Mesendoderm (in vitro differentiated cells): ENCODE data around the gene SLC22A4.

ENCODE experiments used
- DNase-seq: peaks from one replicate; pipeline ENCODE4 v3.0.0; 2013
- H2AK5ac ChIP-seq: 2 replicates; pipeline ENCODE4 v1.6.1; 2013; ENCODE audit warnings: low read length, inconsistent platforms
- H2BK120ac ChIP-seq: 2 replicates; pipeline ENCODE4 v1.6.1; 2013; ENCODE audit warnings: low read depth, mild to moderate bottlenecking, low read length, moderate library complexity, mixed read lengths
- H2BK15ac ChIP-seq: replicated peaks from 2 replicates; pipeline ENCODE4 v1.6.1; 2013; ENCODE audit warnings: low read depth, mild to moderate bottlenecking, moderate library complexity
- H2BK5ac ChIP-seq: 2 replicates; pipeline ENCODE4 v1.6.1; 2013; ENCODE audit warnings: low read length, inconsistent platforms
- H3K18ac ChIP-seq: 2 replicates; pipeline ENCODE4 v1.6.1; 2013; ENCODE audit warnings: mild to moderate bottlenecking, low read length, mixed read lengths
- H3K23ac ChIP-seq: one replicate; pipeline ENCODE4 v1.6.1; 2013; ENCODE audit warnings: low read length
- H3K27ac ChIP-seq: 2 replicates; pipeline ENCODE4 v1.5.1; 2013; ENCODE audit warnings: low read depth, mild to moderate bottlenecking, inconsistent platforms, low read length, moderate library complexity
- H3K27me3 ChIP-seq: 2 replicates; pipeline ENCODE4 v1.6.1; 2013; ENCODE audit warnings: low read length, control low read depth, mild to moderate bottlenecking, inconsistent platforms; ENCODE audit not compliant: insufficient read depth, poor library complexity
- H3K36me3 ChIP-seq: 2 replicates; pipeline ENCODE4 v1.6.1; 2013; ENCODE audit warnings: low read length, inconsistent platforms; ENCODE audit not compliant: control insufficient read depth, insufficient read depth
- H3K4ac ChIP-seq: one replicate; pipeline ENCODE4 v1.6.1; 2013; ENCODE audit warnings: low read depth, mild to moderate bottlenecking, low read length, moderate library complexity
- H3K4me1 ChIP-seq: 2 replicates; pipeline ENCODE4 v1.6.1; 2013; ENCODE audit warnings: low read depth, low read length, inconsistent platforms; ENCODE audit not compliant: control insufficient read depth
- H3K4me2 ChIP-seq: 2 replicates; pipeline ENCODE4 v1.6.1; 2013; ENCODE audit warnings: low read length
- H3K4me3 ChIP-seq: 2 replicates; pipeline ENCODE4 v1.5.1; 2013; ENCODE audit warnings: mild to moderate bottlenecking, low read length
- H3K56ac ChIP-seq: one replicate; pipeline ENCODE4 v1.6.1; 2013; ENCODE audit warnings: low read length
- H3K79me1 ChIP-seq: 2 replicates; pipeline ENCODE4 v1.6.1; 2013; ENCODE audit warnings: low read length, inconsistent platforms
- H3K79me2 ChIP-seq: 2 replicates; pipeline ENCODE4 v1.6.1; 2013; ENCODE audit warnings: mild to moderate bottlenecking, low read length; ENCODE audit not compliant: control insufficient read depth, insufficient read depth
- H3K9ac ChIP-seq: 2 replicates; pipeline ENCODE4 v1.6.1; 2013; ENCODE audit warnings: low read length, inconsistent platforms
- H4K5ac ChIP-seq: one replicate; pipeline ENCODE4 v1.6.1; 2013; ENCODE audit warnings: low read length
- H4K8ac ChIP-seq: one replicate; pipeline ENCODE4 v1.6.1; 2013; ENCODE audit warnings: low read depth, mild to moderate bottlenecking, control low read depth, low read length, moderate library complexity
- WGBS: extraction: QIAGEN DNeasy Blood & Tissue Kit; methylation state at CpG from one replicate; pipeline ENCODE4 v1.1.7; 2013; ENCODE audit warnings: low lambda C conversion rate, missing lambda C conversion rate; ENCODE audit not compliant: insufficient coverage; ENCODE audit errors: extremely low coverage; 5-methylcytosine and 5-hydroxymethylcytosine counted together

SLC22A4 gene

GRCh38 chr5:132380047-132380446, 85.9 kb downstream of the SLC22A4 start:
- no peak overlapping the region for H2BK5ac ChIP-seq
- H3K4ac ChIP-seq = no peak overlapping the region
- H4K5ac ChIP-seq = no peak overlapping the region
- H3K56ac ChIP-seq = no peak overlapping the region
- H3K27me3 ChIP-seq = no peaks in the 10 kb centered on the region
- H3K4me1 ChIP-seq = no peaks in the 10 kb centered on the region
- H3K23ac ChIP-seq = no peak overlapping the region
- no peak overlapping the region for H2BK120ac ChIP-seq
- no peak overlapping the region for H3K4me3 ChIP-seq
- no peak overlapping the region for H2BK15ac ChIP-seq
- H3K36me3 ChIP-seq = no peaks in the 10 kb centered on the region
- H3K79me1 ChIP-seq = no peaks in the 10 kb centered on the region
- H3K4me2 ChIP-seq = no peak overlapping the region
- H3K79me2 ChIP-seq = no peaks in the 10 kb centered on the region
- no peak overlapping the region for H3K9ac ChIP-seq
- H3K18ac ChIP-seq = no peak overlapping the region
- H2AK5ac ChIP-seq = no peak overlapping the region
- no peak overlapping the region for H4K8ac ChIP-seq
- WGBS = no CpG with 5 or more reads among the region's 6 CpGs
- no peak overlapping the region for H3K27ac ChIP-seq
- DNase-seq = no peak

DNA sequence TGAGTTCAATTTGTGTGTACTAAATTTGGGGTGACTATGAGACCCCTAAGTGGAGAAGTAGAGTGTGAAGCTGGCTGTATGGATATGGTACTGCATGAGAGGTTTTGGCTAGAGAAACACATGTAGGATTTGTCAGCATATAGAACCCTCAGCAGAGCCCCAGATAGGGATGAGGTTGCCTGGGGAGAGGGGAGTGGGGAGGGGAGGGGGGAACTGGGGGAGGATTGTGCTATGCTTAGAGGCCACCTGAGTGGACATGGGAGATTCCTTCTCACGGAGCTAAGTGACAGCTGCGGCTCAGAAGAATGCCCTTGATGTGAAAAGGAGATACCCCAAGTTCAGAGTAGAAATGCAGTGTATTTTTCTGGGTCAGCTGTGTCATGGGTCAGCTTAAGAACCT, 86.5 kb downstream of the SLC22A4 start:
- H3K79me1 ChIP-seq = no peaks in the 10 kb centered on the region
- no peak overlapping the region for H3K9ac ChIP-seq
- no peak overlapping the region for H2AK5ac ChIP-seq
- H3K79me2 ChIP-seq = no peaks in the 10 kb centered on the region
- H4K5ac ChIP-seq = no peak overlapping the region
- no peak overlapping the region for H3K56ac ChIP-seq
- no peak overlapping the region for H3K4me2 ChIP-seq
- H3K27ac ChIP-seq = no peak overlapping the region
- H3K4me3 ChIP-seq = no peak overlapping the region
- no peak overlapping the region for H2BK5ac ChIP-seq
- no peak overlapping the region for H4K8ac ChIP-seq
- no peak overlapping the region for H2BK15ac ChIP-seq
- DNase-seq = no peak
- H3K36me3 ChIP-seq = no peaks in the 10 kb centered on the region
- H3K4ac ChIP-seq = no peak overlapping the region
- no peak overlapping the region for H3K18ac ChIP-seq
- H3K27me3 ChIP-seq = no peaks in the 10 kb centered on the region
- H3K4me1 ChIP-seq = no peaks in the 10 kb centered on the region
- H2BK120ac ChIP-seq = no peak overlapping the region
- WGBS = no CpG with 5 or more reads among the region's 2 CpGs
- no peak overlapping the region for H3K23ac ChIP-seq

DNA sequence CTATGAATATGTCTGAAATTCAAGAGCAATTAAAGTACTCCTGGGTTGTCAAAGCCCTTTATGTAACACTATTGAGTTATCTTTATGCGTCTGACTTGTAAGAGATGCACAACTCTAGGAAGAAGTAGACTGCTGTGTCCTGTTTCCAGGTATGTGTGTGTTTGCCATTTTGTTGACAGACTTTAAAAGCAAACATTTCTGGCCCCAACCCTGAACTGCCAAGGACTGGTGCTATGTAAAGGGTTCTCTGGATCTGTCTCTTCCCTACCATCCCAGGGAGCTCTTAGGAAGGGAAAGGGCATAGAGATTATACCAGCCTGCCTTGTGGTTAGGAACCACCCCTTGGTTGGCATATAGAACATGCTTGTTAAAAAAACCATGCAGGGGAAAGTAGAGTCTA, 87.4 kb downstream of the SLC22A4 start:
- H3K79me1 ChIP-seq = no peaks in the 10 kb centered on the region
- H3K18ac ChIP-seq = no peak overlapping the region
- DNase-seq = no peak
- H3K27ac ChIP-seq = no peak overlapping the region
- no peaks in the 10 kb centered on the region for H3K36me3 ChIP-seq
- no peak overlapping the region for H3K23ac ChIP-seq
- no peak overlapping the region for H4K8ac ChIP-seq
- H2AK5ac ChIP-seq = no peak overlapping the region
- H3K56ac ChIP-seq = no peak overlapping the region
- no peak overlapping the region for H3K9ac ChIP-seq
- H3K79me2 ChIP-seq = no peaks in the 10 kb centered on the region
- H3K4me3 ChIP-seq = no peak overlapping the region
- no peak overlapping the region for H2BK5ac ChIP-seq
- H3K4me2 ChIP-seq = no peak overlapping the region
- H2BK15ac ChIP-seq = no peak overlapping the region
- WGBS = no CpG with 5 or more reads among the region's 1 CpG
- no peak overlapping the region for H3K4ac ChIP-seq
- H2BK120ac ChIP-seq = no peak overlapping the region
- H4K5ac ChIP-seq = no peak overlapping the region
- H3K4me1 ChIP-seq = no peaks in the 10 kb centered on the region
- no peaks in the 10 kb centered on the region for H3K27me3 ChIP-seq

GRCh38 chr5:132383261-132383660, 89.1 kb downstream of the SLC22A4 start:
- no peak for DNase-seq
- H2BK5ac ChIP-seq = no peak overlapping the region
- H4K8ac ChIP-seq = no peak overlapping the region
- H4K5ac ChIP-seq = no peak overlapping the region
- WGBS = no CpG with 5 or more reads among the region's 1 CpG
- H3K79me2 ChIP-seq = no peaks in the 10 kb centered on the region
- no peaks in the 10 kb centered on the region for H3K27me3 ChIP-seq
- no peak overlapping the region for H2BK15ac ChIP-seq
- H3K56ac ChIP-seq = no peak overlapping the region
- H3K18ac ChIP-seq = no peak overlapping the region
- H3K4ac ChIP-seq = no peak overlapping the region
- H3K23ac ChIP-seq = no peak overlapping the region
- no peaks in the 10 kb centered on the region for H3K36me3 ChIP-seq
- no peaks in the 10 kb centered on the region for H3K79me1 ChIP-seq
- no peak overlapping the region for H3K27ac ChIP-seq
- H3K4me1 ChIP-seq = no peaks in the 10 kb centered on the region
- no peak overlapping the region for H2AK5ac ChIP-seq
- H2BK120ac ChIP-seq = no peak overlapping the region
- H3K9ac ChIP-seq = no peak overlapping the region
- no peak overlapping the region for H3K4me3 ChIP-seq
- H3K4me2 ChIP-seq = no peak overlapping the region

DNA sequence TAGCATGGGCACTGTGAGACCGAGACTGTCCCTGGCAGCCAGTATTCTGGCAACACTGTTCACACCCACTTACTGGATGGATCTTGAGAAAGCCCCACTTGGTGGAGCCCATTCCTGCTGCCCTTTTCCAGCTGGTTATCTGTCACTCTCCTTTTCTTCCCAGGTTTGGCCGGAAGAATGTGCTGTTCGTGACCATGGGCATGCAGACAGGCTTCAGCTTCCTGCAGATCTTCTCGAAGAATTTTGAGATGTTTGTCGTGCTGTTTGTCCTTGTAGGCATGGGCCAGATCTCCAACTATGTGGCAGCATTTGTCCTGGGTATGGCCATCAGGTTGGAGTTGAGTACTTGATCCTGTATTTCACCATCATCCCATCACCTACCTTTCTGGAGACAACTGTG, 89.8 kb downstream of the SLC22A4 start:
- Histone ChIP-seq H3K9ac (no peak overlapping the region), H3K4me1 (no peaks in the 10 kb centered on the region), H3K36me3 (no peaks in the 10 kb centered on the region), H3K4me2 (no peak overlapping the region), H3K56ac (no peak overlapping the region), H3K27ac (no peak overlapping the region), H4K5ac (no peak overlapping the region), H2BK5ac (no peak overlapping the region), H3K4ac (no peak overlapping the region), H4K8ac (no peak overlapping the region), H3K23ac (no peak overlapping the region), H3K27me3 (no peaks in the 10 kb centered on the region), H2BK15ac (no peak overlapping the region), H3K18ac (no peak overlapping the region), H3K79me1 (no peaks in the 10 kb centered on the region), H2AK5ac (no peak overlapping the region), H2BK120ac (no peak overlapping the region), H3K79me2 (no peaks in the 10 kb centered on the region), H3K4me3 (no peak overlapping the region)
- no peak for DNase-seq
- whole genome bisulfite sequencing = no CpG with 5 or more reads among the region's 5 CpGs

DNA sequence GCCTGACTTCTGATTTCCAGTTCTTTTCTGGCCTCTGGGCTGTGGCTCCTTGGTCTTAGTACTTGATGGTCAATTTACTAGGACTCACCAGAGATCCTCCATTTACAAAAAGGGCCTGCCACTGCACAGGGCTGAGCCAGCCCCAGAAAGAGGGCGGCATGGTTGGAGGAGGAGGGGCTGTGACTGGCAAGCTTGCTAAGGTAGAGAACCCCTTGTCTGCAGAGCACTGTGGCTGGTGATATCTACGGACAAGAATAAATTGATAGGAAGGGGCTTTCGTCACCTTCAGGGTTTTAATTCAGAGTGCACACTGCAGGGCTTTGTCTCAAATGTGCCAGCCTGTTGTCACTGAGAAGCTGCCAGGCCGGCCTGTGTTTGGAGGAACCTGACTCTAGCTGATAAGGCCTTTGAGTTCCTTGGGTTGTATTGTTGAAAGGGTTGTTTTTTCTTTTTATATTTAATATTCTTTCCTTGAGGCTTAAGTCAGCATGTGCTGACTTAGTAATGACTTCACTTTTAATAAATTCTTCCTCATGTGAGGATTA, 90.4 kb downstream of the SLC22A4 start:
- Histone ChIP-seq H3K4me2 (no peak overlapping the region), H3K4ac (no peak overlapping the region), H4K8ac (no peak overlapping the region), H2BK5ac (no peak overlapping the region), H3K79me2 (no peaks in the 10 kb centered on the region), H3K79me1 (no peaks in the 10 kb centered on the region), H4K5ac (no peak overlapping the region), H3K36me3 (no peaks in the 10 kb centered on the region), H3K56ac (no peak overlapping the region), H3K4me3 (no peak overlapping the region), H3K27me3 (no peaks in the 10 kb centered on the region), H3K23ac (no peak overlapping the region), H3K9ac (no peak overlapping the region), H2BK120ac (no peak overlapping the region), H2AK5ac (no peak overlapping the region), H2BK15ac (no peak overlapping the region), H3K18ac (no peak overlapping the region), H3K27ac (no peak overlapping the region), H3K4me1 (no peaks in the 10 kb centered on the region)
- no CpG with 5 or more reads among the region's 4 CpGs for WGBS
- DNase-seq = no peak
